NCI-H2196 treated with DMSO at 0.1 percent for 48 hours (cell line): ENCODE results near the gene ZSCAN21.

Experiments
- DNase-seq: peaks from one replicate; lab custom pipeline; 2025; ENCODE audit not compliant: unreplicated experiment; lab: John Stamatoyannopoulos, UW

ZSCAN21 gene

GRCh38 chr7:100075418-100075817 lies 25.8 kb downstream of the ZSCAN21 start:
- DNase-seq: no peak

- no peak for DNase-seq
Measured at GRCh38 chr7:100077205-100077604, 27.6 kb downstream of the ZSCAN21 start.

- DNase-seq: no peak
Measured at GRCh38 chr7:100079024-100079560, 29.5 kb downstream of the ZSCAN21 start.

- DNase-seq: peak; percentile 19
Measured at GRCh38 chr7:100080907-100081534, 31.4 kb downstream of the ZSCAN21 start.

GRCh38 chr7:100081535-100082102 lies 32.0 kb downstream of the ZSCAN21 start, which contains the start of gene ZNF3:
ZNF3 (minus strand) TSS chr7:100081723; CDS start chr7:100077357, 4,366 bp downstream.
- DNase-seq: peak; percentile 98

- no peak for DNase-seq
Measured at GRCh38 chr7:100082978-100083377, 33.4 kb downstream of the ZSCAN21 start.

GRCh38 chr7:100085515-100085914 lies 35.9 kb downstream of the ZSCAN21 start:
- no peak for DNase-seq

GRCh38 chr7:100087055-100087750 lies 37.6 kb downstream of the ZSCAN21 start:
- no peak for DNase-seq

GRCh38 chr7:100088095-100088620 lies 38.6 kb downstream of the ZSCAN21 start:
- no peak for DNase-seq

- DNase-seq: peak; percentile 33
Measured at GRCh38 chr7:100088621-100089457, 39.3 kb downstream of the ZSCAN21 start, which contains the start of gene COPS6. COPS6 (plus strand) TSS chr7:100088969; CDS start chr7:100088991, 22 bp downstream.

GRCh38 chr7:100089458-100090196 lies 40.1 kb downstream of the ZSCAN21 start:
- DNase-seq: no peak

GRCh38 chr7:100090527-100091410 lies 41.2 kb downstream of the ZSCAN21 start:
- no peak for DNase-seq

GRCh38 chr7:100091411-100092181 lies 42.0 kb downstream of the ZSCAN21 start:
- DNase-seq: no peak

GRCh38 chr7:100093054-100093453 lies 43.5 kb downstream of the ZSCAN21 start:
- no peak for DNase-seq

- no peak for DNase-seq
Measured at GRCh38 chr7:100093498-100093897, 43.9 kb downstream of the ZSCAN21 start.

- no peak for DNase-seq
Measured at GRCh38 chr7:100093925-100094486, 44.4 kb downstream of the ZSCAN21 start.

- DNase-seq: no peak
Measured at GRCh38 chr7:100095289-100095688, 45.7 kb downstream of the ZSCAN21 start.

GRCh38 chr7:100095704-100096103 lies 46.1 kb downstream of the ZSCAN21 start:
- DNase-seq: no peak
